NCI-H345 treated with DMSO at 0.1 percent for 48 hours (cell line): Measurements from ENCODE around the gene IP6K1.
"Not testable (repeated sequence)": the region's sequence is repeated elsewhere in the genome, so short reads cannot be mapped to it uniquely, and the experiment has no call there.

Experiments
- DNase-seq: peaks from one replicate; lab custom pipeline; 2025; ENCODE audit not compliant: unreplicated experiment; lab: John Stamatoyannopoulos, UW

The IP6K1 gene

DNA sequence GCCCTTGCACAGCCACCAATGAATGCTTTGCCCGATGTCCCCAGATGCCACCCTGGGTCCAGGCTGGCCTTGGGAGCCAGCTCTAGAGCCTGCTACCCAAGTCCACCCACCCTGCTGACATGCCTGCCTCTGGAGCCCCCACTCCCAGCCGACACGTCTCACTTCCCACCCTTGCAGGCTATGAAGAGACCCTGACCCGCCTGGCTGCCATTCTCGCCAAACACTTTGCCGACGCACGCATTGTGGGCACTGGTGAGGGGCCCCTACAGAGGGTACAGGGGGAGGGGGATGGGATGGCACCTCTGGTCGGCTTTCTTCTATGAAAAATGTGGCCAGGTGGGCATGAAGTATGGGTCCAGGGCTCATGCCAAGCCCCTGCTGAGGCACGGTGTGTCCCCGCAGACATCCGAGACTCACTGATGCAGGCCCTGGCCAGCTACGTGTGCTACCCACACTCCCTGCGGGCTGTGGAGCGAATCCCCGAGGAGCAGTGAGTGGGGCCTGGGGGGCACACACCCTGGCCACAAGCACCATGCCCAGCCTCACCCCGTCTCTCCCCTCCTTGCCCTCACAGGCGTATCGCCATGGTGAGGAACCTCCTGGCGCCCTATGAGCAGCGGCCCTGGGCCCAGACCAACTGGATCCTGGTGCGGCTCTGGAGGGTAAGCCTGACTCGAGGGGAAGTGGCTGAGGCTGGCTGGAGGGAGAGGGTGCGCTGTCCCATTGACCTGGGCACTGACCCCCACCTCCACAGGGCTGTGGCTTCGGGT lies 72.8 kb downstream of the IP6K1 start:
- DNase-seq = no peak

DNA sequence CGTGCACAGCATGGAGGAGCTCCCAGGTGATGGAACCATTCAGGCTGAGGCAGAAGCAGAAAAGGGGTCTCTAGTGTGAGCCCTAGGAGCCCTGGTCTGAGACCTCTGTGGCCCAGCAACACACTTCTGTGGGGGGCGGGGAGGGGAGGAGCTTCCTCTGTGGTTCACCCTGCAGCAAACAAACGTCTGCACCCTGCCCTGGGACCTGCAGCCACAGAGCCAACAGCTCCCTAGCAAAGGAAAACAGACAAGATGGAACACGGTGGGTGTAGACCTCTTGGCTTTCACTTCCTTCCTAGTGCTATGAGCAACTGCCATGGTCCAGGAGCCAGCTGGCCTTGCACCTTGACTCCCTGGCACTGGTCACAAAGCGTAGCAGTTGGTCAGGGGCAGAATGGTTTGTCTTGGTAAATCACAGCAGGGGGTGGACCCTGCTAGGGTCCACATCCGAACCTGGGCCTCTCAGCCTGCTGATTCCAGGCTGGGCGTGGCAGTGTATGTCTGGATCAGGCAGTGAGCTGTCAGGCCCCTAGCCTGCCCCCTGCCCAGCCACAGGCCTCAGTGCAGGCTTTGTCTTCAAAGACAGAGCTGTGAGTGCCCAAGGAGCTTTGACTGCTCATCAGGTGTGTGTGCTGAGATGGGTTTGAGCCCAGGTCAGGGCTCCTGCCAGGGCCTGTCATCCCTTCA lies 73.6 kb downstream of the IP6K1 start:
- no peak for DNase-seq

DNA sequence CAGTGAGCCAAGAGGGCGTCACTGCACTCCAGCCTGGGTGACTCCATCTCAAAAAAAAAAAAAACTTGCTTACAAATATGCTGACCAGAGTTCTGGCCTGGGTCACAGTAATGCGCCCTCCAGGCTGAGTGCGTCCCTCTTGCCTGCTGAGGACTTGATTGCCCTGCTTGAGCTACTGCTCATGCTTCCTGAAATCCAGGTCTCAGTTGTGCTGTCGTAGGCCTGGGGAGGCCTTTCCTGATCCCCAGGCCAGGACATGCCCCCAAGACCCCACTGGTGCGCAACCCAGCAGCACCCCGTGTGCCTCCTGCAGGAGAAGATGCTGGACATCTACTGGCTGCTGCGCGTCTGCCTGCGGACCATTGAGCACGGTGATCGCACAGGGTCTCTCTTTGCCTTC lies 74.2 kb downstream of the IP6K1 start:
- no peak for DNase-seq

DNA sequence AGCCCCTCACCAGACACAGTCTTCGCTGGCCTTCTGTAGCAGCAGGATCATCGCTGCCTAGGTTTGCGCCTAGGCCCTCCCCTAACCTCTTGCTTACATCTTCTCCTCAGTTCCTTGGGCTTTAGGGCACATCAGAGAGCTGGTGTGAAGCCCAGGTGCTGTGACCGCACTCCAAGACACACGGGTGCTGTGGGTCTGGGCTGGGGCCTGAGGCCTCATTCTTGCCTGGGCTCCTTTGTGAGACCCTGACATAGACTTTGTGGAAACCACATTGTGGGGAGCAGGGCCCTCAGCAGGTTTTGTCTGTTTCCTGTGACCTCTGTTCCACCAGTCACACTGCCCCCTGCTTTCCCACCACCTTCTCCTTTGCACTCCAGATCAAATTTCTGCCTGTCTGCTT lies 74.9 kb downstream of the IP6K1 start:
- DNase-seq = no peak

GRCh38 chr3:49709852-49710251 lies 76.5 kb downstream of the IP6K1 start:
- no peak for DNase-seq

GRCh38 chr3:49707113-49707480 lies 79.2 kb downstream of the IP6K1 start:
- no peak for DNase-seq

DNA sequence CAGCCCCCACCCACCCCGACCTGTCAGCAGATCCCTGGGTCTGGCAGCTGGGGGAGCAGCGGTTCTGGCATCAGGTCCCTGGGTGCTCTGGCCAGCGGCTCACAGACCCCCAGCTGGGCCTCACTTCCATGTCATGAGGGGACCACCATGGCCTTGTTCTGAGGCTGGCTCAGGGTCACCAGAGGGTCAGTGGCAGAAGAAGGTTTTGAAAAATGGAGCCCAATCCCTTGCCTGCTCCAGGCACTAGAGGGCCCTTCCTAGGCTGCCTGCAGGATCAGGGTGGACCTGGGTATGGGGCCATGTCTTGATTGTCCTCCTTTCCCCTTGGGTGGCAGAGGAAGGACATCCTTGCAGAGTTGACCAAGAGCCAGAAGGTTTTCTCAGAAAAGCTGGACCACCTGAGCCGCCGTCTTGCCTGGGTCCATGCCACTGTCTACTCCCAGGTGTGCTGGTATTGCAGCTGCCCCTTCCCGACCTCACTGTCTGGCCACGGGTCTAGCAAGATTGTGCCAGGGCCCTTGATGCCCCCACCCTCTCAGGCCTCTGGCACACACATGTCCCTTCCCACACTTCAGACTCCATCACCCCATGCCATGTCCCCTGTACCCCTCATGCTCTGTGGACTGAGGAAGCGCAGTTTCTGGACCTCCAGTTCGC lies 79.8 kb downstream of the IP6K1 start:
- no peak for DNase-seq

DNA sequence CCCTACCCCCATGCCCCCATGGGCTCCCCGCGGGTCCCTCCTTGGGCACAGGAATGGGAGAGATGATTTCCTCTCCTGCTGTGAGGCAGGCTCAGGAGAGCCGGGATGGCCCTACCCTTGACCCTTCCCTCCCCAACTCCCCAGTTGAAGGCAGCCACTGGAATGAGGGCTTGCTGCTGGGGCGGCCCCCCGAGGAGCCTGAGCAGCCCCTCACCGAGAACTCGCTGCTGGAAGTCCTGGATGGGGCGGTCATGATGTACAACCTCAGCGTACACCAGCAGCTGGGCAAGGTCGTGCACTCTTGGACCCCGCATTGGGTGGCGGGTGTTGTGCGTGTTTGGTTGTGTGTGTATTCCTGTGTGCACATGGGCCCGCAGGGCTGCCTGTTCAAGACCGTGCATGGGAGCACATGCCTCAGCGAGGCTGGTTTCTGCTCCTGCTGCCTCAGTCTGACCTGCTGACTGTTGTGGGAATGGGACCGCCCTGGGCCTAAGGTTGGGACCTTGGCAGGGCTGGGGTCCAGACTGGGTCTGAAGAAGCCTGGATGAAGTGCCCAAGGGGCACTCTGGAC lies 80.9 kb downstream of the IP6K1 start:
- no peak for DNase-seq

DNA sequence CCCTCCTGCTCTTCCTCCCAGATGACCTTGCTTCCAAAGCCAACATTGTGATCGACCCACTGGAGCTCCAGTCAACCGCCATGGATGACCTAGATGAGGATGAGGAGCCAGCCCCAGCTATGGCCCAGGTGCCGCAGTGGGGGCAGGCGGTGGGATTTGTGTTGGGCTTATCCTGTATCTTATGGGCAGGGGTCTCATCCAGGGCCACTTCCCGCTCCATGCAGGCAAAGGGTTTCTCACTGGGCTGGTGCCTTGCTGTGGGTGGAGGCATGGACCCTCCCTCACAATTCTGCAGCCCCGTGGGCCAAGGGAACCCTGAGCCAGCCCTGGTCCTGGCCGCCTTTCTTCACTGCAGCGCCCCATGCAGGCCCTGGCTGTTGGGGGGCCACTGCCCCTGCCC lies 81.7 kb downstream of the IP6K1 start:
- no peak for DNase-seq

- DNase-seq = no peak
Measured at GRCh38 chr3:49703956-49704355, 82.4 kb downstream of the IP6K1 start.

GRCh38 chr3:49703443-49703927 lies 82.9 kb downstream of the IP6K1 start:
- DNase-seq = peak; percentile 5

GRCh38 chr3:49702672-49703071 lies 83.7 kb downstream of the IP6K1 start:
- DNase-seq = no peak

- no peak for DNase-seq
Measured at GRCh38 chr3:49701388-49702077, 84.8 kb downstream of the IP6K1 start.

- DNase-seq = no peak
Measured at GRCh38 chr3:49700453-49701128, 85.8 kb downstream of the IP6K1 start.

- no peak for DNase-seq
Measured at GRCh38 chr3:49700014-49700413, 86.3 kb downstream of the IP6K1 start.

DNA sequence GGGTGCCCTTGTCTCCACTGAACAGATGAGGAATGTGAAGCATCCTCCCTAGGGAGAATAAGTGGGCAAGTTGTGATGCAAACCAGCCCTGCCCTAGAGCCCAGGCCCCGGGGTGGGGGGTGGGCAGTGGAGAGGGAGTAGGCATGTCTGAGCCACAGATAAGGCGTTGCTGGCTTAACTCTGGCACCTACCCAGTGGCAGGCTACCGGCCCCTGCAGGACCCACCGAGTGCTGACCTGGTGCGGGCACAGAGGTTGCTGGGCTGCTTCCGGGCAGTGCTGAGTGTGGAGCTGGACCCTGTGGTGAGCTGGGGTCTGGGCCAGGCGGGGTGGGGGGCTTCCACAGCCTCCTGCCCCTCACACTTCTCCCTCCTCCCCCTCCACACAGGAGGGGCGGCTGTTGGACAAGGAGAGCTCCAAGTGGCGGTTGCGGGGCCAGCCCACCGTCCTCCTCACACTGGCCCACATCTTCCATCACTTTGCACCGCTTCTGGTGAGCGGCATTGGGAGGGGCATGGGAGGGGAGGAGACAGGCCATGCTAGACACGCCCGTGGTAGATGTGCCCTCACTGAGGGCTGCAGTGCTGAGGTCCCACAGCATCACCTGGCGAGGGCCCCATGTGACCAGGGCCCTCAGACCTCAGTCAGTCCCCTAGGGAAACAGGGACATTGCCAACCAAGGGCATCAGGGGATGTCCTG lies 86.9 kb downstream of the IP6K1 start:
- no peak for DNase-seq

GRCh38 chr3:49695350-49696015 lies 90.9 kb downstream of the IP6K1 start:
- DNase-seq = not testable (repeated sequence)

GRCh38 chr3:49694409-49695070 lies 91.8 kb downstream of the IP6K1 start:
- not testable (repeated sequence) for DNase-seq

DNA sequence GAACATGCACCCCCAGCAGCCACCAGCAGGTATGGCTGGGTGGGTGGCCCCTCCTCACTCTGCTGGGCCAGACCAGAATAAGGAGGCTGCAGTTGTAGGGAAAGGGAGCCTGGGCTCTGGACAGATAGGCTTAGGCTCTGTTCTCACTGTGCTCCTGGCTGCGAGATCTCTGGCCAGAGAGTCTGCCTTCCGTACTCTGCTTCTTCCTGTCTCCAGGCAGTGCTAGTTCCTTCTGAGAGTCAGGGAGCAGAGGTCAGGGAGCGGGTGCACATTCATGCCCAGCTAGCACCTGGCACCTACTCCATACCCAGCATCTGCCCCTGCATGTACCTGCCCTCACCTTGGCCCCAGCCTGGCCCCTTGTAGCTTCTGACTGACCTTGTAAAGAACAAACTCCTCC lies 94.9 kb downstream of the IP6K1 start:
- DNase-seq = not testable (repeated sequence)
